ENCODE measurements around the gene VAMP3. TPM values are rescaled to one million over a fixed set of nuclear protein-coding genes. Genes with fewer than 3 reads are reported as not detected.

The VAMP3 gene
- total RNA-seq, 4 donors from 2014 or later, result 81.1 to 91.8 (median 85.5) TPM

GRCh38 chr1:7769673-7770412, 1.3 kb upstream of the VAMP3 start:
- no peaks in the 10 kb centered on the region for H3K36me3 ChIP-seq
- no peak for DNase-seq
- 90 to 93% methylated on average over 6 to 12 of the region's 12 CpGs for WGBS, 2 donors (ENCODE audit: low coverage in 1 of 2)
- intact Hi-C loops (cut with DNase I; ENCODE audit: low total_unique reads) (no loop called here), in situ Hi-C loops (cut with MboI; ENCODE audit: low pct_ligation_motif_present in 1 of 4, low pct_unique_long_range_greater_than_20kb in 1 of 4, low sequenced_read_pairs in 3 of 4) (no loop called here)
- H3K27ac ChIP-seq, result peak overlapping the region in 1 of 4 donors; percentile 94
- peaks cover 9 to 25% (median 14%) of the 10 kb centered on the region in 4 donors for H3K4me1 ChIP-seq
- TF ChIP-seq POLR2A (IDR thresholded peaks at IDR 0.05), result no peak
- no peak for TF ChIP-seq POLR2AphosphoS5 (IDR thresholded peaks at IDR 0.05)
- no peak for TF ChIP-seq CTCF (IDR thresholded peaks at IDR 0.05)
- TF ChIP-seq EP300 (IDR thresholded peaks at IDR 0.05; ENCODE audit: low read depth), result no peak
- H3K9me3 ChIP-seq, result no peaks in the 10 kb centered on the region
- no peaks in the 10 kb centered on the region for H3K27me3 ChIP-seq
- no peak overlapping the region for H3K4me3 ChIP-seq

- Histone ChIP-seq H3K4me3 (peak overlapping the region; percentile 75 to 98 (median 86)), H3K27ac (peak overlapping the region; percentile 94 to 98 (median 96)), H3K4me1 (peaks cover 9 to 25% (median 14%) of the 10 kb centered on the region in 4 donors), H3K36me3 (no peaks in the 10 kb centered on the region), H3K9me3 (no peaks in the 10 kb centered on the region), H3K27me3 (no peaks in the 10 kb centered on the region)
- DNase-seq, result no peak
- WGBS, 2 donors (ENCODE audit: low coverage in 1 of 2), result 4 to 7% methylated on average over 4 to 6 of the region's 6 CpGs
- intact Hi-C loops (cut with DNase I; ENCODE audit: low total_unique reads), result no loop called here
- TF ChIP-seq EP300 (IDR thresholded peaks at IDR 0.05; ENCODE audit: low read depth), result no peak
- TF ChIP-seq CTCF (IDR thresholded peaks at IDR 0.05), result no peak
- no peak for TF ChIP-seq POLR2A (IDR thresholded peaks at IDR 0.05)
- TF ChIP-seq POLR2AphosphoS5 (IDR thresholded peaks at IDR 0.05), result no peak
- in situ Hi-C loops (cut with MboI; ENCODE audit: low pct_ligation_motif_present in 1 of 4, low pct_unique_long_range_greater_than_20kb in 1 of 4, low sequenced_read_pairs in 3 of 4), result no loop called here
Measured at GRCh38 chr1:7770669-7770996, 463 bp upstream of the VAMP3 start.

- Histone ChIP-seq H3K9me3 (no peaks in the 10 kb centered on the region), H3K27ac (peak overlapping the region; percentile 94 to 98 (median 96)), H3K4me3 (peak overlapping the region; percentile 75 to 98 (median 86)), H3K27me3 (no peaks in the 10 kb centered on the region), H3K4me1 (peaks cover 9 to 25% (median 13%) of the 10 kb centered on the region in 4 donors), H3K36me3 (no peaks in the 10 kb centered on the region)
- DNase-seq, result no peak
- in situ Hi-C loops (cut with MboI; ENCODE audit: low pct_ligation_motif_present in 1 of 4, low pct_unique_long_range_greater_than_20kb in 1 of 4, low sequenced_read_pairs in 3 of 4) (no loop called here), intact Hi-C loops (cut with DNase I; ENCODE audit: low total_unique reads) (no loop called here)
- WGBS, 2 donors (ENCODE audit: low coverage in 1 of 2), result 15 to 34% methylated on average over 4 to 12 of the region's 12 CpGs
- TF ChIP-seq CTCF (IDR thresholded peaks at IDR 0.05) (no peak), POLR2A (IDR thresholded peaks at IDR 0.05) (no peak), POLR2AphosphoS5 (IDR thresholded peaks at IDR 0.05) (no peak), EP300 (IDR thresholded peaks at IDR 0.05; ENCODE audit: low read depth) (no peak)
Measured at GRCh38 chr1:7771823-7772299, 765 bp downstream of the VAMP3 start.

- Histone ChIP-seq H3K27me3 (no peaks in the 10 kb centered on the region), H3K36me3 (peaks cover 0 to 36% (median 11%) of the 10 kb centered on the region in 4 donors), H3K9me3 (no peaks in the 10 kb centered on the region), H3K4me3 (no peak overlapping the region), H3K27ac (no peak overlapping the region), H3K4me1 (peaks cover 1 to 20% (median 6%) of the 10 kb centered on the region in 4 donors)
- no peak for DNase-seq
- in situ Hi-C loops (cut with MboI; ENCODE audit: low pct_ligation_motif_present in 1 of 4, low pct_unique_long_range_greater_than_20kb in 1 of 4, low sequenced_read_pairs in 3 of 4) (no loop called here), intact Hi-C loops (cut with DNase I; ENCODE audit: low total_unique reads) (no loop called here)
- TF ChIP-seq POLR2AphosphoS5 (IDR thresholded peaks at IDR 0.05) (no peak), EP300 (IDR thresholded peaks at IDR 0.05; ENCODE audit: low read depth) (no peak), POLR2A (IDR thresholded peaks at IDR 0.05) (no peak), CTCF (IDR thresholded peaks at IDR 0.05) (no peak)
- 71% methylated on average over 3 of the region's 3 CpGs; no CpG with 5 or more reads in 1 of the 2 donors for WGBS, 2 donors (ENCODE audit: low coverage in 1 of 2)
Measured at GRCh38 chr1:7777591-7777990, 6.5 kb downstream of the VAMP3 start.

Data from transverse colon (tissue), 4 donors.